ENCODE data around the gene LLGL2.

DNA sequence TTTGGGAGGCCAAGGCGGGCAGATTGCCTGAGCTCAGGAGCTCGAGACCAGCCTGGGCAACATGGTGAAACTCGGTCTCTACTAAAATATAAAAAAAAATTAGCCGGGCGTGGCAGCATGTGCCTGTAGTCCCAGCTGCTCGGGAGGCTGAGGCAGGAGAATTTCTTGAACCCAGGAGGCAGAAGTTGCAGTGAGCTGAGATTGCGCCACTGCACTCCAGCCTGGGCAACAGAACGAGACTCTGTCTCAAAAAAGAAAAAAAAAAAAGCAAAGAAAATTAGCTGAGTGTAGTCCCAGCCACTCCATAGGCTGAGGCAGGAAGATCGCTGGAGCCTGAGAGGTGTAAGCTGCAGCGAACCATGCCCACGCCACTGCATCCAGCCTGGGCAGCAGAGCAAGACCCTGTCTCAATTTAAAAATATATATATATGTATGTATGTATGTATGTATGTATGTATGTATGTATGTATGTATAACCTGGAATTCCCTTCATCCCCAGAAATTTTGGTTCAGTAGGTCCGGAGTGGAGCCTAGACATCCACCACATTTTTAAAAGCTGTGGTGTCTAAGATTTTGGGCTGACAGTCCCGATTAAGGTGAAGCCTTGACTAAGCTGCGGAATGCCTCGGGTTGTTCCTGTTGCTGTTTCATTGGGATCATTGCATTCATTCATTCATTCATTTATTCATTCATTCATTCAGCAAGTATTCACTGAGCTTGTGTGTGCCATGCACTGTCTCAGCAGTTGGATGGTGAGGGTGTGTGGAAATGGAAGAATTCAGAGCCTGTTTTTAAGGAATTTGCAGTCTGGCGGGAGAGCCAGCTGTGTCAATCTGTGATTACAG, 43.2 kb upstream of the LLGL2 start:
- TF ChIP-seq, protein P1, sequence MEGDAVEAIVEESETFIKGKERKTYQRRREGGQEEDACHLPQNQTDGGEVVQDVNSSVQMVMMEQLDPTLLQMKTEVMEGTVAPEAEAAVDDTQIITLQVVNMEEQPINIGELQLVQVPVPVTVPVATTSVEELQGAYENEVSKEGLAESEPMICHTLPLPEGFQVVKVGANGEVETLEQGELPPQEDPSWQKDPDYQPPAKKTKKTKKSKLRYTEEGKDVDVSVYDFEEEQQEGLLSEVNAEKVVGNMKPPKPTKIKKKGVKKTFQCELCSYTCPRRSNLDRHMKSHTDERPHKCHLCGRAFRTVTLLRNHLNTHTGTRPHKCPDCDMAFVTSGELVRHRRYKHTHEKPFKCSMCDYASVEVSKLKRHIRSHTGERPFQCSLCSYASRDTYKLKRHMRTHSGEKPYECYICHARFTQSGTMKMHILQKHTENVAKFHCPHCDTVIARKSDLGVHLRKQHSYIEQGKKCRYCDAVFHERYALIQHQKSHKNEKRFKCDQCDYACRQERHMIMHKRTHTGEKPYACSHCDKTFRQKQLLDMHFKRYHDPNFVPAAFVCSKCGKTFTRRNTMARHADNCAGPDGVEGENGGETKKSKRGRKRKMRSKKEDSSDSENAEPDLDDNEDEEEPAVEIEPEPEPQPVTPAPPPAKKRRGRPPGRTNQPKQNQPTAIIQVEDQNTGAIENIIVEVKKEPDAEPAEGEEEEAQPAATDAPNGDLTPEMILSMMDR (conservative IDR thresholded peaks at IDR 0.05 in 1 of 2, IDR thresholded peaks at IDR 0.05 in 1 of 2; ENCODE audit: extremely low read depth in 1 of 2, insufficient read depth in 1 of 2, low read depth in 1 of 2, low read length in 2 of 2): no peak
- no peak for TF ChIP-seq EZH2 (IDR thresholded peaks at IDR 0.05; ENCODE audit: borderline replicate concordance, low read length)
